Measurements from ENCODE around the gene GYS2. TPM values are rescaled to one million over a fixed set of nuclear protein-coding genes. Genes with fewer than 3 reads are reported as not detected.

Gene GYS2
- total RNA-seq (2021; fragmentation: NEBNext Ultra II Directional; extraction: Animal tissue kit (Norgen Biotek cat#: 25700)) = not detected
- long read RNA-seq = 0 reads

- no peaks in the 10 kb centered on the region for H3K36me3 Mint-ChIP-seq (ENCODE audit: low read depth)
- H3K4me1 Mint-ChIP-seq (ENCODE audit: low read depth) = no peaks in the 10 kb centered on the region
- H3K27me3 Mint-ChIP-seq (ENCODE audit: insufficient read depth) = no peaks in the 10 kb centered on the region; the same call in 1 of the 2 replicates
- DNase-seq = no peak
- TF ChIP-seq, protein P1, sequence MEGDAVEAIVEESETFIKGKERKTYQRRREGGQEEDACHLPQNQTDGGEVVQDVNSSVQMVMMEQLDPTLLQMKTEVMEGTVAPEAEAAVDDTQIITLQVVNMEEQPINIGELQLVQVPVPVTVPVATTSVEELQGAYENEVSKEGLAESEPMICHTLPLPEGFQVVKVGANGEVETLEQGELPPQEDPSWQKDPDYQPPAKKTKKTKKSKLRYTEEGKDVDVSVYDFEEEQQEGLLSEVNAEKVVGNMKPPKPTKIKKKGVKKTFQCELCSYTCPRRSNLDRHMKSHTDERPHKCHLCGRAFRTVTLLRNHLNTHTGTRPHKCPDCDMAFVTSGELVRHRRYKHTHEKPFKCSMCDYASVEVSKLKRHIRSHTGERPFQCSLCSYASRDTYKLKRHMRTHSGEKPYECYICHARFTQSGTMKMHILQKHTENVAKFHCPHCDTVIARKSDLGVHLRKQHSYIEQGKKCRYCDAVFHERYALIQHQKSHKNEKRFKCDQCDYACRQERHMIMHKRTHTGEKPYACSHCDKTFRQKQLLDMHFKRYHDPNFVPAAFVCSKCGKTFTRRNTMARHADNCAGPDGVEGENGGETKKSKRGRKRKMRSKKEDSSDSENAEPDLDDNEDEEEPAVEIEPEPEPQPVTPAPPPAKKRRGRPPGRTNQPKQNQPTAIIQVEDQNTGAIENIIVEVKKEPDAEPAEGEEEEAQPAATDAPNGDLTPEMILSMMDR (IDR thresholded peaks at IDR 0.05) = no peak
- no peaks in the 10 kb centered on the region for H3K9me3 Mint-ChIP-seq
- H3K27ac Mint-ChIP-seq = no peak within 1 kb of the TSS
- H3K4me3 Mint-ChIP-seq = no peak within 1 kb of the TSS
These were observed at the start of gene GYS2 for GRCh38 chr12:21604245-21605101. GYS2 (minus strand) TSS chr12:21604847; CDS start chr12:21604592, 255 bp downstream.

- DNase-seq = no peak
- no peak overlapping the region for H3K4me3 Mint-ChIP-seq
- no peaks in the 10 kb centered on the region for H3K9me3 Mint-ChIP-seq
- H3K36me3 Mint-ChIP-seq (ENCODE audit: low read depth) = peaks cover 52% of the 10 kb centered on the region
- no peaks in the 10 kb centered on the region for H3K27me3 Mint-ChIP-seq (ENCODE audit: insufficient read depth)
- H3K4me1 Mint-ChIP-seq (ENCODE audit: low read depth) = peaks cover 38% of the 10 kb centered on the region
- H3K27ac Mint-ChIP-seq = no peak overlapping the region
- TF ChIP-seq, protein P1 (IDR thresholded peaks at IDR 0.05) = no peak
These were observed 47.2 kb upstream of the GYS2 start for GRCh38 chr12:21651821-21652220.

GRCh38 chr12:21650997-21651396, 46.4 kb upstream of the GYS2 start:
- H3K27ac Mint-ChIP-seq = no peak overlapping the region
- no peak for DNase-seq
- H3K27me3 Mint-ChIP-seq (ENCODE audit: insufficient read depth) = no peaks in the 10 kb centered on the region
- H3K4me1 Mint-ChIP-seq (ENCODE audit: low read depth) = peaks cover 34% of the 10 kb centered on the region
- H3K9me3 Mint-ChIP-seq = no peaks in the 10 kb centered on the region
- TF ChIP-seq, protein P1 (IDR thresholded peaks at IDR 0.05) = no peak
- peaks cover 52% of the 10 kb centered on the region for H3K36me3 Mint-ChIP-seq (ENCODE audit: low read depth)
- no peak overlapping the region for H3K4me3 Mint-ChIP-seq

DNA sequence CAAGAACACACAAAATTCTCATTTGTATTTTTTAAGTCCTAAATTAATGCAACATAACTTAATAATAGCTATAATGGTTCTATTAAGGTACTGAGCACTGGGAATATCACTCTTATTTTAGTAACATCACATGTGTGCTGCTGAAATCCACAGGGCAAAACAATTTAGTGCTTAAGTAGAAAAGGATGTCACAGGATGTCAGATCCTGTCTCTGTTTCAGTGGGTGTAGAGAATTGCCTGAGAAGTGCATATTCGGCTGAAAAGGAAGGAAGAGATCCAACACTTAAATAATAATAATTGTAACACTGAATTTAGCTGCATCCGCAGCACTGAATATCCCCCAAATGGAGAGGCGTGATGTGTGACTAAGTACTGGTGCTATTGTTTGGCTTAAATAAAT, 44.4 kb upstream of the GYS2 start:
- no peaks in the 10 kb centered on the region for H3K27me3 Mint-ChIP-seq (ENCODE audit: insufficient read depth)
- no peaks in the 10 kb centered on the region for H3K9me3 Mint-ChIP-seq
- peaks cover 51% of the 10 kb centered on the region for H3K36me3 Mint-ChIP-seq (ENCODE audit: low read depth)
- peaks cover 33% of the 10 kb centered on the region for H3K4me1 Mint-ChIP-seq (ENCODE audit: low read depth)
- no peak overlapping the region for H3K4me3 Mint-ChIP-seq
- DNase-seq = no peak
- TF ChIP-seq, protein P1 (IDR thresholded peaks at IDR 0.05) = no peak
- H3K27ac Mint-ChIP-seq = no peak overlapping the region

GRCh38 chr12:21648378-21648777, 43.7 kb upstream of the GYS2 start:
- Mint-ChIP-seq H3K9me3 (no peaks in the 10 kb centered on the region), H3K4me1 (ENCODE audit: low read depth) (peaks cover 33% of the 10 kb centered on the region)

More at GRCh38 chr12:21648378-21648777, 43.7 kb upstream of the GYS2 start:
- TF ChIP-seq, protein P1 (IDR thresholded peaks at IDR 0.05) = no peak
- H3K27ac Mint-ChIP-seq = no peak overlapping the region
- no peak for DNase-seq
- H3K27me3 Mint-ChIP-seq (ENCODE audit: insufficient read depth) = no peaks in the 10 kb centered on the region
- no peak overlapping the region for H3K4me3 Mint-ChIP-seq
- peaks cover 51% of the 10 kb centered on the region for H3K36me3 Mint-ChIP-seq (ENCODE audit: low read depth)

Measured in HFFc6 (cell line).